ENCODE data around the gene MRPL40. TPM values are rescaled to one million over a fixed set of nuclear protein-coding genes. Genes with fewer than 3 reads are reported as not detected.

MRPL40 gene
- 46.2 and 60.5 TPM in 2 replicates for total RNA-seq (2014; rRNA removed; shearing (Covaris generic))

DNA sequence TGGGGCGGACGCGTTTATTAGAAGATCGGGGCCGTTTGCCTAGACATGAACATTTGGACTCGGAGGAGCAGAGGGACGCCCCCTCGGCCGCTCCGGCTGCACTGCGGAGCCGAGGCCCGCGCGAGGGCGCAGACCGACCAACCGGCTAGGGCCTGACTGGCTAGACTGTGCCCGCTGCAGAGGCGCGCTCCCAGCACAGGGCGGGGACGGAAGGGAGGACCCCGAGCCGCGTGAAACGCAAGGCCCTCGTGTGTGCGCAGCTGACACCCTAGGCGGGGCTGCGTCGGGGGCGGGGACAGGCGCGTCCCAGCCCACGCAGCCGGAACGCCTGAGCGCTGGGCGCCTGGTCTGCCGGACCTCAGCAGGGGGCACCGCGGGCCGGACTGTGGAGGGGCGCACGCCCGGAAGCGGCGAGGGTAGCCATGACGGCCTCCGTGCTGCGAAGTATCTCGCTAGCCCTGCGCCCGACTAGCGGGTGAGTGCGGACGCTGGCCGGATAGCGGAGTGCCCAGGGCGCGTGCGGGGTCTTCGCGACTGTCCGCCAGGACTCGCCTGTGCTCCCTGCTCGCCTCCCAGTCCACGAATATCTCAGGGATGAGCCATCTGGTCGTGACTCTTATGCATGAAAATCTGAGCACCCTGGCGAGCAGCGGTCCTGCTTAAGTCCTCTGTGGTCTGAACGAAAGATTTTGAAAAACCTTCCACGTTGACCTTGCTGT, at the start of gene MRPL40:
TSS of gene MRPL40 (plus strand) at position 413 of the 719 bp plus-strand sequence. CDS start at position 423, 10 bp downstream.
- DNase-seq (ENCODE audit: low read depth): peak; percentile 98

DNA sequence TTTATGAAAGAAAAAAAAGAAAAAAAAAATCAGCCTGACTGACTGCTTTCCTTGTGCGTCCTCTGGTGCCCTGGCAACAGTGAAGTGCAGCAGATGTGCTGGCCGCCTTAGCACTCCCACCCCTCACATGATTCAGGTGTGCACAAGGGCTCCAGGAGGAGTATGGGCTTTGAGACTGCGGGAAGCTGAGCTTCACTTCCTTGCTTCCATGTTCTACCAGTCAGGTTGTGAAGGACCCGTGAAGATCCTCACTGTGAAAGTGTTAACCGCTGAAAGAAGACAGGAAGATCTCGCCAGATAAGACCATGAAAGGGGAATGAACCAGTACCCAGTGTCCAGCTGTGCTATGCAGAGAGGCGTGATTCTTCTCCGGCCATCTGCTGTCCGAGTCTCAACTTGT, 49.1 kb upstream of the MRPL40 start:
- no peak for DNase-seq (ENCODE audit: low read depth)

DNA sequence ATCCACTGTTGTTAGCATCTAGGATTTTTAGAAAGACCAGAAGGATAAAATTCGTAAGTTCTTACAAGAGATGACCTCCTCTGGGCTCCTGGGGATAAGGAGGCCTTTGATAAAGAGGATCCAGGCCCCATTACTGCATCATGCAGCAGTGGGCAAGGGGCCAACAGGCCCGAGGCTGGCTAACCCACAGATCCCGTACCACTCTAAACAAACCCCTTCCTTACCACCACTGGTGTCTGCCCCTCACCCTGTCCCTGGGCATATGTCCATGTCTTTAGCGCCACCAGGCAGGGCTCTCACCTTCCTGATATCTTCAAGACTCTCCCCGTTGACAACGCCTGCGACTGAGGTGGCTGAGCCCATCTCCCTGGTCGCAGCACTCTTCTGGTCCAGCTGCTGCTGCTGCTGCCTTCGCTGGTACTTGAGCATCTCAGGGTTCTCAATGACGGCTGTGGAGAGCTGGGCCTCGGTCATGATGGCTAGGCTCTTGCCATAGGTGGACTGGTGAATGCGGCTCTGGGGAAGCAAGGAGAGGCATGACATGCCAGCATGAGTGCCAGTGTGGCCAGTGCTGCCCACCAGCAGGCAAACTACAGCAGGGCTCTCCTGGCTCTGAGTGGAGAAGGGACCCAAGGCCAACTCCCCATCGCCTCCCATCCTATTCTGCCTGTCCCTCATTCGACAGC, 47.0 kb upstream of the MRPL40 start:
- DNase-seq (ENCODE audit: low read depth): no peak

DNA sequence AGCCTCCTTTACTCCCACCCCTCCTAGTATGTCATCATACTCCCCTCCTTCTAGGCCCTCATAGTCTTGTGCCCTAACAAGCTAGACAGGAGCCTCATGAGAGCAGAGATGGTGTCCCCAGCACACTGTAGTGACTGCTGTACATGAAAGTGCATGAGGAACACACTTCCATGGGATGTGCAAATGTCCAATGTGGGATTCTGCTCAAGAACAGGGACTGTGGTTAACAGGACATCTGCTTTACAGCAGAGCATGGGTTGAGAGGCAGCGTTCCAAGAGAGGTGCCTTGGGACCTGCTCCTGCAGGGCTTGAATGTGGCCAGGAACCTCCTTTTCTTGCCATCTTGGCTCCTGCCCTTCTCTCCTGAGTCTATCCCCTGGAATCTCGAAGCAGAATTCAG, 46.1 kb upstream of the MRPL40 start:
- DNase-seq (ENCODE audit: low read depth): no peak

DNA sequence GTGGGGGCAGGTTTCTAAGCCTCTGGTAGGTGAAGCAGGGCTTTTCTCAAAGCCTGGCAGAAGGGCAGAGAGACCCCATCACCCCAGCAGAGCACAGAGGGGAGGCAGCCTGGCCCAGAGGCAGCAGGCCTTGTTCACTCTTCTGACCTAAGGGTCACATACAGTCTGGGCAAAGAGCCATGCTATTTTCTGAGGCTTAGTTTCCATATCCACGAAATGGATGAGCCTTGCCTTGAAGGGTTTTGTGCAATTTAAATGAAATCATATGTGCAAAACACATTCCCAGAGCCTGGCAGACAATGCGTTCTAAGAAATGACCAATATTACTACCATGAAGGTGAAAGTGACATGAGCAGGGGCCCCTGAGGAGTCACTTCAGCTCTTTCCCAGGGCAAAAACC, 45.3 kb upstream of the MRPL40 start:
- no peak for DNase-seq (ENCODE audit: low read depth)

DNA sequence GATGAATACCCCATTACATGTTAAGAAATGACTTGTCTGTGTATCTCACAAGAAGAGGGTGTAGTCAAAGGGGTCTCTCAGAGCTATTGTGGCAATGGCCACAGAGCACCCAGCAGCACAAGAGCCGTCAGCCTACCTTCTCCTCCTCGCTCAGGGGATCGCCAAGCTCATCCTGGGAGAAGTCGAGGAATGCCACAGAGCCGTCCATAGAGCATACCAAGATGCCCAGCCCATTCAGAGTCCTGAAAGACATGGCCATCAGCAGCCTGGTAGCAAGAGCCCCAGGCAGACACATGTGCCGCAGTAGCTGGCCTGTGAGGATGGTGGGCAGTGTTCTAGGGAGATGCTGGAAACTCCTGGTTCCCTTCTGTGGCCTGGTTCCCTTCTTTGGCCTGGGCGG, 44.8 kb upstream of the MRPL40 start:
- no peak for DNase-seq (ENCODE audit: low read depth)

DNA sequence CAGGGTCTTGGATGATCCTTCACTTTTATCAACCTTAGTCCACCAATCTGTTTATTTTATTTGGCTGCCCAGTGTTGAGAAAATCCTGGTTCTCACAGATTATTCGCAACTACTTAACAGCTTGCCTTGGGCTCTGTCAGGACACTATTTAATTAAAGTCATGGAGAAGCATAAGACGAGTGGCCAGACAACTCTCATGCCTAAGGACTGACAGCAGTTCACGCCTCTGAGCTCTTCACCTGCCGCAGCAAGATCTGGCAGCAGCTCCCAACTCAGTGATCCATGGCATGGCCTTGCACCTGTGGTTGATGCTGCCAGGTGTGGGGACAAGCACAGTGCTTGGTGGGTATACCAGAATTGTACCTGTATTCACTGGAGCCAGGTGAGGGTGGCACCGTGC, 38.6 kb upstream of the MRPL40 start:
- no peak for DNase-seq (ENCODE audit: low read depth)

DNA sequence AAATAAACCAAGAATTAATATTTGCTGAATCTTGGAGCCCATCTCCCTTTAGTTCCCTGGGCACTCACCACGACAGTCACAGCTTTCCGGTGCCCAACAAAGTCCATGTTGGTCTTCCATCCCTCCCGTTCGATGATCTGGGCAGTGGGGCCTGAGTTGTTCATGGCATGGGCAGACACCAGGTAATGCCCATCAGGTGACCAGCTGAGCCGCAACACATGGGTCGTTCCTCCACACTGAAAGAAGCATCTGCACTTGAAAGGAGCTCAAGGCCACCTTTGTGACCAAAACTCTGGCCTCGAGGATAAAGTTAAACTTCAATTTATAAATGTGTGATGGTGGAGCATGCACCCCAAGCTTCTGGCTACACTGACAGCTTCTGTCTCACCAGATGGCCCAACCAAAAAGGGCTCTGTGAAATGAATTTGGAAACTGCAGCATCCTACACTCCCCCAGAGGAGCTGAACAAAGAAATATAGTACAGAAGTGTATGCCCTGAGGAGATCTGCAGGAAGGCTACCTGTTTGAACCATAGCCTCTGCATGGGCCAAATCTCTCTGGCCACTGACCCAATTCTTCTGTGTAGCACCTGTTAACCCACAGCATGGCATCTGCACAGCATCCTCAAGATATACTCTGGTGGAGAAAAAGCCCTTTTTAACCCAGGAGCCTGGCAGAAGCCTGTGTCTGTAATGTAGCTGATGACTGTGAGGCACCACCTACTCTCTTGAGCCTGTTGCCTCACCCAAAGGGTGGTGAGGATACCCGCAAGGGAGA, 37.9 kb upstream of the MRPL40 start:
- no peak for DNase-seq (ENCODE audit: low read depth)

DNA sequence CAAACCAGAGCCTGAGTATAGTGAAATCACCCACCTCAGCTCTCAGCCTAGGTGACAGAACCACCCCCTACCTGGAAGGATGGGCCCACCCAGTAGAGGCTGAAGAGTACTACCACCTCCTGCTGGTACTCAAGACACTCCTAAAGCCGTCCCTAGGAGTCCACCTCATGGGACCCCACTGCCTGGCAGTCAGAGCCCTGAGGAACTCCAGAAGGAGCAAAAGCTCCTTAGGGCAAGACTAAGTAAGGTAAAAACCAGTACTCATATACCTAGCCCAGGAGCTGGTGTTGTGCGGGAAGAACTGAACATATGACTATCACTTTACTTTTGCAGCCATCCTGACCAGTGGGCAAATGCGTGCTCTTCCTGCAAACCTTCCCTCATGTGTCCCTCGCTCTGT, 37.1 kb upstream of the MRPL40 start:
- DNase-seq (ENCODE audit: low read depth): no peak

DNA sequence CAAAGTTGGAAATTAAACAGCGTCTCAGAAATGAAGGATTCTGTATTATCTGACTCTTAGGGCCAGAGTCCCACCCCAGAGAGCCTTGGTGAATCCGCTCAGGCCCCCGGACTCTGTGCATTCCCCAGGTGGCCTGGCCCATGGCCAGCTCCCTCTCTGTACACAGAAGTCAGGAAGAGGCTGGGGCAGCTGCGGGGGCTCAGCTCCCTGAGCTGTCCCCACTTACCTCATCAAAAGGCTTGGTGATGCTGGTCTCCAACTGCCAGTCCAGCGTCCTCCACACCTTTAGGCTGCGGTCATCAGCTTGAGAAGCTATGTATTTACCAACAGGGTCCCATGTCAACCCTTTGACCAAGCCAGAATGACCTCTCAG, 35.8 kb upstream of the MRPL40 start:
- DNase-seq (ENCODE audit: low read depth): no peak

DNA sequence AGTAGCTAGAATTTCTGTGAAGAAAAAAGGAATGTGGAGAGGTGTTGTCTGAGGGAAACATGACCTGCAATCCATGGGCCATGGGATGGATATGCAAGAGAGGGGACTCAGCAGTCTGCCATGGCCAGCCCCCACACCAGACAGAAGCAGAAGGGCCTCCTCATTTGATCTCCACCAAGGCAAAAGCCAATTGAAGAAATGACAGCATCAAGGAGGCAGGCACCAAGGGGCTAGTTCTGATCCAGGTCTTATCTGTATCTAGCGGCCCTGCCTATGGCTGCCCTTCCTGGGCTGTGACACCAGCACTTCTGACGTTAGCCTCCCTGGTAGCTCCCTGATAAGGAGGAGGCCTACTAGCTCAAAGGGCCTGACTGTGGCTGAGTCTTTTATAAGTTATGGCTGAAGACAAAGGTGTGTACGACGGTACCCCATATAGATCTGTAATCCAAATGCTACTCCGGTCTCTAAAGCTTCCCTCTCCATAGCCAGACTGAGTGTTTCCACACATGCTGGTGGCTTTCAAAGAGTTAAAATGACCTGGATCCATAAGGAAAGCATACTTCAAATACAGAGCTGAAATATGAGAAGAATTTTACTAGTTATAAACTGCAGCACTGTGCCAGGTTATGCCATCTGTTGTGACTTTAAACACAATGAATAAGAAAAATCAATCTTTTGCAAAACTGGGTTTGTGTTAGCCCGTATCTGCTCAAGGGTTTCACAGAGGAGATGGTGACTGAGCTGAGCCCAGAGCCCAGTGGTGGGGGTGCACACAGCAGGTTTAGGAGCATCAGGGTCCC, 35.2 kb upstream of the MRPL40 start:
- DNase-seq (ENCODE audit: low read depth): no peak

DNA sequence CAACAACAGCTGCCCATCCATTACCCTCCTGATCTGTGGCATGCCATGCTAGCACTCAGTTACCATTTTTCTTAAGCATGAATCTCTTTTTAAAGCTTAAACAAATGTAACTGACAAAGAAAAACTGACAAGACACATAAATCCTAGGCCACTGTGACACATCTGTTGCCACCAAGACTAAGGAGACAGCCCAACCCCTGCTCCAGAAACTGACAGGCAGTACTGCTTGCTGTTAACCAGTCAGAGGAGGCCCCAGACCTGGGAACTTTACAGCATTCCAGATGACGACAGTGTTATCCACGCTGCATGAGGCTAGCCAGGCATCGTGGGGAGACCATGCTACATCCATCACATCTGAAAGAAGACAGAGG, 34.6 kb upstream of the MRPL40 start:
- DNase-seq (ENCODE audit: low read depth): no peak

DNA sequence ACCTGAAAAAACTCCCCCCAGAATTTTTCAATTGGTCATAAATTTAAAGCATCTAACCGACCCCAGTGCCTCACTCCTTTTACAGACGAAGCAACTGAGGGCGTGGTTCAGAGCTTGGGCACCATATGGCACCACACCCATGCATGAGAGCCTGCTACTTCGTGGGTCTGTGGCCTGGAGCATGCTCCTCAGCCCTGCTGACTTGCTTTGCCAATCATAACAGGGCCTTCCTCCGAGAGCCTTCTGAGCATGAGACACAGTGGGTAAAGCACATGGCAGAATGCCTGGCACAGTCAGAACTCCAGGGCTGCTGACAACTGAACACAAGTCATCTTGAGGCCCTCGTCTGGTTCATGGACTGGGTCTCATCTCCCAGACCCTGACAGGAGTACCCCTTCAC, 34.1 kb upstream of the MRPL40 start:
- DNase-seq (ENCODE audit: low read depth): no peak

DNA sequence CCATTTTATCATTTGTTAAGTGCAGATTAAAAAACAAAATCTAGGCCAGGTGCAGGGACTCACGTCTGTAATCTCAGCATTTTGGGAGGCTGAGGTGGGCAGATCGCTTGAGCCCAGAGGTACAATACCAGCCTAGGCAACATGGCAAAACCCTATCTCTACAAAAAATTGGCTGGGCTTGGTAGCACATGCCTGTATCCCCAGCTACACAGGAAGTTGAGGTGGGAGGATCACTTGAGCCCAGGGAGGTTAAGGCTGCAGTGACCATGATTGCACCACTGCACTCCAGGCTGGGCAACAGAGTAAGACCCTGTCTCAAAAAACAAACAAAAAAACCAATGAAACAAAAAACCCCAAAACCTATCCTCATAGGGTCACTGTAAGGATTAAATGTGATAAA, 33.7 kb upstream of the MRPL40 start:
- no peak for DNase-seq (ENCODE audit: low read depth)

DNA sequence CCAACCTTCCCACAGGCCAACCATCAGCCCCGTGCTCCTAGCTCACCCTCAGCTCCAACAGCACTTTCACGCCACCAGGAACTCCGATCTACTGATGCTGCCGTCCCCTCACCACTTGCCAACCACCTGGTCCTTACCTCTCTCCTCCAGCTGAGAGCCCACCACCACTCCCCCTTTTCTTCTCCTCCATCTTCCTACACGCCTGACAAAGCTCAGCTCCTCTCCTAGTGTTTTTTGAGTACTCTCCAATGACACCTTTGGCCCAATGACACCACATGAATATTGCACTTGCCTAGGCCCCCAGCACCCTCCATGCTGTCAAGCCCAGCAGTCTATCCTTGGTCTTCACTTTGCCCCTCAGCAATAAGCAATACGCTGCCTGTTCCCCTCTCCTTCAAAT, 31.5 kb upstream of the MRPL40 start:
- DNase-seq (ENCODE audit: low read depth): no peak

DNA sequence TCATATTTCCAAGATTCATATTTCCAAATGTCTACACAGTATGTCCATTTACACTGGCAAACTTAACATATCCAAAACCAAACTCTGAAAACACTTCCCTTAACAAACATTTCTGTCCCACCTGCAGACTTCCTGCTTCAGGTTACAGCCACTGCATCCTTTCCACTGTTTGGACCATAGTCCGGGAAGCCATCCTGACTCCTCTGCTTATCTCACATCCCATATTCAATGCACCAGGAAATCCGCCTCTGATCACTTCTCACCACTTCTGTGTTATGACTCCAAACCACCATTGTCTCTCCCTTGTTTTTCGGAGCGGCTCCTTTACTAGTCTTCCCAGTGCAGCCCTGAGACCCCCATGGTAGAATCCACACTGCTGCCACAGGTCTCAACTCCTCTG, 30.9 kb upstream of the MRPL40 start:
- no peak for DNase-seq (ENCODE audit: low read depth)

DNA sequence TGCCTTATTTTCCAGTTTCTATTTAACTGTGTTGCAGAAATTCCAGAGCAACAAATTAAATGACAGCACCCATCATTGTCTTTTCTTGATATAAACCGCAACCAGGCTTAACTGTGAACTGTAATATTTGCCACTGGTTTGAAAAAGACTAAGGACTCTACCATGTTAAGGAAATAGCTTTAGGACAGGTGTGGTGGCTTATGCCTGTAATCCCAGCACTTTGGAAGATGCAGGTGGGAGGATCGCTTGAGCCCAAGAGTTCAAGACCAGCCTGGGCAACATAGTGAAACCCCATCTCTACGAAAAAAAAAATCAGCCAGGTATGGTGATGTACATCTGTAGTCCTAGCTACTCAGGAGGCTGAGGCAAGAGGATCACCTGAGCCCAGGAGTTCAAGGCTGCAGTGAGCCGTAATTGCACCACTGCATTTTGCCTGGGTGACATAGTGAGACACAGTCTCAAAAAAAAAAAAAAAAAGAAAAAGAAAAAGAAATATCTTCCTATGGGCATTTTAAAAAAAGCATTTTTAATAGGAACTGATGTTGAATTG, 29.6 kb upstream of the MRPL40 start:
- no peak for DNase-seq (ENCODE audit: low read depth)

DNA sequence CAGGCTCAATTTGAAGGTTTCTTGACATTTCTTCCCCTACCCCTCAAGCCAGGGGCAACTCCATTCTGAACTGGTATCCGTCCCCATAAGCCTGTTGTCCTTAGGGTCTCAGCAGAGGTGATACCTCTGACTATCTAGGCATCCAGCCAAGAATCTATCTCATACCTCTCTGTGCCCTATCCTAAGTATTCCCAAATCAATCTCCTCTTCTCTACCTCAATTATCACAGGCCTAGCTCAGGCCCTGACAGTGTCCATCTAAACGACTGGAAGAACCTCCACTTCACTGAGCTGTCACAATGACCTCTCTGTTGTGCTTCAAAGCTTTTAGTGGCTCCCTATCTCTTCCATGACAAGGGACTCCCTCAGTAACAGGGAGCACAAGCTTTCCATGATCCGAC, 27.7 kb upstream of the MRPL40 start:
- DNase-seq (ENCODE audit: low read depth): no peak

DNA sequence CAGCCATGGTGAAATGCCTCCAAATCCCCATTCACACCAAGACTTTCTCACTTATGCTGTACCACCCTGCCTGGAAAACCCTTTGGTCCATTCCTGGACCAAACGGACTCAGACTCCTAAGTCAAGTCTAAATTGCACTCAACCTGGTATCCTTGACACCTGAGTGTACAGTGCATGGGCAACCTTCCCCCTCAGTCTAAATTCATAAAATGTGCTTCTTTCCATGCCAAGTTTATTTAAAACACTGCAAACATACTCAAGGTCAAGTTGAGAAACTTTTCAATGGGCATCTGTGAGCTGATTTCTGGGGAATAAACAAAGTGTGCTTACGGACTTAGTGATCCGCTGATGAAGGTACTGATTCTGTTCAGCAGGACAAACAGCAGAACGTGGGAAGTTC, 27.2 kb upstream of the MRPL40 start:
- DNase-seq (ENCODE audit: low read depth): no peak

DNA sequence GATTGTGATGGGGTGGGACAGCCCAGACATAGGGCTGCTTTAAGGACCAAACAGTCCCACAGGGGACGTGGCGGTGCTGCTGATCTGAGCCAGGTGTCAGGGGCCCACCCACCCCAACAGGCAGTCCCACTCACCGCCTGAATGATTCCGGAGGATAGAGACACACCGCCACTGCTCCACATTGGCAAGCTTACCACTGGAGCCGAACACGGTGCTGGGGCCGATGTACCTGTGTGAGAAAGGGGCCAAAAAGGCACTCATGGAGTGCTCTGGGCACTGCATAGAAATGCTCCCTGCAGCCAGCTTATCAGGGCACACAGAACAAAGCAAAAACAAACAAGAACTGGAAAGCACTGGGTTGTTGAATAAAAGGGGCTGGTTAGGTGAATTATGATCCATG, 26.7 kb upstream of the MRPL40 start:
- DNase-seq (ENCODE audit: low read depth): no peak

DNA sequence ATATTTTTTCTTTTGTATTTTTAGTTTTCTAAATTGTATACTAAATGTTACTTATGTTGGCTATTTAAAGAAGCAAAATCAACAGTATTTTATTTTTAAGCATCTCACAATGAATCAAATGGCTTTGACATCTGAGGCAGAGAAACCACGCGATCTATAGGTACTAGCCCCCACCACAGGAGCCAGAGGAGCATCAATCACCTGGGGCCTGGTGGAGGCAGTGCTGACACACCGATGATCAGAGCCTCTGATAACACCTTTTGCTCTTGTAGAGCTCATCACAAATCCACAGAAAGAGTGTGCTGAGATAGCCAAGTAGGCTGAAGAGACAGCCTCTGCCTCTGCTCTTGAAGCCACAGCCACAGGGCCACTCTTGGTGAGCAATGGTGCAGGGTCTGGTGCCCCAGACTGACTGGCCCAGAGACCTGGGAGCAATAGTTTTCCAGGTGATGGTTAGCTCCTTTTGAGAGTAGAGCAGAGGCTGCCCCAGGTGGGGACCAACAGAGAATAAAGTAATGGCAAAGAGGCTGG, 26.0 kb upstream of the MRPL40 start:
- DNase-seq (ENCODE audit: low read depth): no peak

DNA sequence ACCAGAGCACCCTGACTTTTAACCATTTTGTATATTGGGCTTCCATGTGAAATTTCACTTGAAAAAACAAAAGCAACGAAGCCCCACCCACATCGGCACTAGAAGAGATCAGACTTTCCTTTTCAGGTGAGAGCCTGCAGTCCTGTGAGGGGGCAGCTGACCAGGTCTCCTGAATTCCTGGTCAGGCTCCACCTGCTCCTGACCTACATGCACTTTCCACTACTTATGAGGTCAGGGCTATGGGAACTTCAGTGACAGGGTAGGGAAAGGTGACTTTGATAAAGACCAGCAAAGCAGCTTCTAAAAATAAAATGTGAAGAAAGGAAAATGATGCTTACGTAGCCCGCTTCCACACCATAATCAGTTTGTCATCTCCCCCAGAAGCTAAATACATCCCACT, 25.5 kb upstream of the MRPL40 start:
- no peak for DNase-seq (ENCODE audit: low read depth)
